ENCODE results near the gene KRT7.
"Not testable (repeated sequence)": the region's sequence is repeated elsewhere in the genome, so short reads cannot be mapped to it uniquely, and the experiment has no call there.

Gene KRT7

GRCh38 chr12:52255926-52256583 lies 23.0 kb downstream of the KRT7 start:
- DNase-seq (ENCODE audit: low read depth), result no peak

- no peak for DNase-seq (ENCODE audit: low read depth)
These were observed 23.5 kb downstream of the KRT7 start for GRCh38 chr12:52256584-52256935.

- no peak for DNase-seq (ENCODE audit: low read depth)
These were observed 24.1 kb downstream of the KRT7 start for GRCh38 chr12:52257074-52257551.

- not testable (repeated sequence) for DNase-seq (ENCODE audit: low read depth)
These were observed 24.9 kb downstream of the KRT7 start for GRCh38 chr12:52257922-52258321.

DNA sequence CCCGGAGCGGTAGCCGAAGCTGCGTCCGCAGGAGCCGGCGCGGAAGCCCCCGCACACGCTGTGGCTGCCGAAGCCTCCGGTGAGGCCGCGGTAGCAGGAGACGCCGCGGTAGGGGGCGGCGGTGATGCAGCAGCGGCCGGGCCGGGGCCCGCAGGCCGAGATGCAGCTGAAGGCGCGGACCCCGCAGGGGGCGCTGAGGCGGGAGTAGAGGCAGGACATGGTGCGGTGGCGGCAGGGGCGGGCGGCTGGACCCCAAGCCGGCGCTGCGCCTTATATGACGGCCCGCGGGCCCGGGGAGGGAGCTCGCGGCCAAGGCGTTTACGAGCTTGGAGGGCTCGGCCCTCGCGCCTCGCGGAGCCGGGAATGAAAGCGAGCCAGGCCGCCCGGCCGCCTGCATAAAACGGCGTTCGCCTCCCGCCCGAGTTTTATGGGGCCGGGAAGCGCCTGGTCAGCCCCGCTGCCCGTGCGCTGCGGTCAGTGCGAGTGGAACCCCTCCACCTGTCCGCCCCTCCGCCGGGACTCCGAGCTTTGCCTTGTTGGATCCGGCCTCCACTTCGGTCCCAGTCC lies 25.4 kb downstream of the KRT7 start:
- DNase-seq (ENCODE audit: low read depth), result no peak

DNA sequence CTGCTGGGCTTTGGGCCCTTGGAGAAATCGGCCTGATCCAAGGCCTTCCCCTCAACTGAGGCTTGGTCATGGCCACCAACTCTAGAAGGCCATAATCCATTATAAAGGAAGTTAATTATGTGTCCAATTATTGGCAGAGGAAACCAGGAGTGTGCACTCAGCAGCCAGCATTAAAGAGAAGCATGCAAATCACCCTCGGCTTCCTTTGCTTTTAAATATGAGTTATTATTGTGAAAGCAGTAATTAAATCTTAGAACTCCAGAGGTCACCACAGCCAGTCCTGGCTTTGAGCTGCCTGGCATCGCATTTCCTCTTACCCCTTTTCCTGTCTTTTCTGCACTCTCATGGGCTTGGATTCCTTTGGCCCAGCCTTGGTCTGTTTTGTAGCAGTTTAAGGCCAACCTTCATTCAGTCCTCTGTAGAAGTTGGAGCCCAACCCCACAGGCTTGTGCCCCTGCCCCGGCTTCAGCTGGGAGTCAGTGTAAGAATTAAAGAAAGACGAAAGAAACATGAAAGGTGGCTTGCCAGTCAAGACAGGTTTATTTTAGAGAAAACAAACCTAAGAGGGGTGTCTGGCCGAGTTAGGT lies 26.7 kb downstream of the KRT7 start:
- no peak for DNase-seq (ENCODE audit: low read depth)

DNA sequence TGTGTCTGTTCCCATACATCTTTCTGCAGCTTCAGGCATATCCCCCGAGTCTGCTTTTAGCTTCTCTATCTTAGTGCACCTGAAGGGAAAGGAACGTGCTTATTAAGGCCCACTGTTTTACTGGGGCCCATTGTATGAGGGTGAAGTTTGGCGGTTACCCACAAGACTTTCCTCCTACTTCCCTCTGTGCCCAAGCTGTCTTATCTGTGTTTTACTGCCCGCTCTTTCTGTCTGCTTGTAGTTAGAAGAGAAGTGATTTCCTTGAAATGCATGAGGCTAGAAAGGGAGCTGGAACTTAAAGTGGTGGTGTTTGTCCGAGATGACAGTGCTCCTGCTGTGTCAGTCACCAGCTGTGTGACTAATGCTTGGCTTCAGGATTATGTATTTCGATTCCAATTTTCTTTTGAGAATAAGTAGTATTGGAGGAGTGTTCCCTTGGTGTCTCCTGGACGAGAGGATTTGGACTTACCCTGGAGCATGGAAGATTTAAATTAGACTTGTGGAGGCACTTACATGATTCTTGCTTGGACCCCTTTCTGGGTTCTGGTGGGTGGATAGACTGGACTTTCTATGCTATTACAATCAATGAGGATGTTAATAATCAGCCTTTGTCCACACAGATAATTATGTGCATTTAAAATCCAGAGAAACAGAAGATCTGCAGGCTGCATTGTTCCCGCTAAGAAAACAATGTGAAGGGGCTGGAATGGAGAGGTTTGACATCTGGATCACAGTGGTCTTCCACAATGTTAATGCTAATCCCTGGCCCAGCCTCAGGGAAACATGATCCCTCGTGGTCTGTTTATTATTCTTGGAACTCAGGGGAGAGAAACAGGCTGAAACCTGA lies 27.5 kb downstream of the KRT7 start:
- DNase-seq (ENCODE audit: low read depth), result no peak

DNA sequence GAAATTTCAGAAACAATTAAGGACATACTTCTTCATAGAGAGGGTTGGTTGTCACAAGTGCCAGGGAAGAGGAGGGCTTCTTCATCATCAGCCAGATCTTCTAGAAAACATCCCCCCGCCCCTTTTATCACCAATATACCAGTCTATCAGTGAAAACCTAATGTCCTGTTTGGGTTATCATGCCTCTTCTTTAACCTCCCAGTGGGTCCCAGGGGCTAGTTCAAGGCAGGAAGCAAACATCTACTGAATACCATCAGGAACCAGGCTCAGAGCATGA lies 28.1 kb downstream of the KRT7 start:
- no peak for DNase-seq (ENCODE audit: low read depth)

DNA sequence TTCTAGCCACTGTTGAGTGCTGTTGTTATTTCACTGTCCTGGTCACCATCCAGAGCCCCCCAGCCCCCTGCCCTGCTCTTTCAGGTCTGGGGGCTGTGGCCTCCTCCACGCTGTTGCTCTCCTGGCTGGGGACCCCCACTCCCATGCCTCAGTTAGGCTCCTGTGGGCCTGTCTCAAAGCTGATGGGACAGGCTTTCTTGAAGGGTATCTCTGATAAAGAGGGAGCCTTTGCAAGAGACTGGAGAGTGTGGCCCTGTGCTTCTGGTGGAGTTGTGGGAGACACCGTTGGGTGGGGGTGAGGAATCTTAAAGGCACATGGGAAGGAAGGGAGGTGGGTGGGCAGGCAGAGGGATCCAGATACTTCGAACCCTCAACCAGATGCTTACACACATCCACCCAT lies 29.2 kb downstream of the KRT7 start:
- no peak for DNase-seq (ENCODE audit: low read depth)

GRCh38 chr12:52263761-52264434 lies 30.9 kb downstream of the KRT7 start:
- DNase-seq (ENCODE audit: low read depth), result no peak

GRCh38 chr12:52264435-52264825 lies 31.4 kb downstream of the KRT7 start:
- DNase-seq (ENCODE audit: low read depth), result no peak

GRCh38 chr12:52266514-52266913 lies 33.5 kb downstream of the KRT7 start:
- DNase-seq (ENCODE audit: low read depth), result no peak

DNA sequence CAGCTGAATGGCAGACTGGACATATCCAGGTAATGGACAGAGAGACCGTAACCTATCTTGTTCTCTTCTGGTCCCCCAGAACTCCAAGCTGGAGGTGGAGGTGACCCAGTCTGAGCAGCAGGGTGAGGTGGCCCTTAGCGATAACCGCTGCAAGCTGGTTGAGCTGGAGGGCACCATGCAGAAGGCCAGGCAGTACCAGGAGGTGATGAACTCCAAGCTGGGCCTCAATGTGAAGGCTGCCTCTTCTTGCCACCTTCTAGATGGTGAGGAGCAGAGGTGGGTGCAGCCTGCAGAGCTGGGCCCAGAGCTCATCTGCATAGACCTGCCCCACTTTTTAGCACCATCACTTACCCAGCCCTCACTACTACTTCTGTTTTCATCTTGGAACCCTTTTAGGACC lies 34.2 kb downstream of the KRT7 start:
- no peak for DNase-seq (ENCODE audit: low read depth)

DNA sequence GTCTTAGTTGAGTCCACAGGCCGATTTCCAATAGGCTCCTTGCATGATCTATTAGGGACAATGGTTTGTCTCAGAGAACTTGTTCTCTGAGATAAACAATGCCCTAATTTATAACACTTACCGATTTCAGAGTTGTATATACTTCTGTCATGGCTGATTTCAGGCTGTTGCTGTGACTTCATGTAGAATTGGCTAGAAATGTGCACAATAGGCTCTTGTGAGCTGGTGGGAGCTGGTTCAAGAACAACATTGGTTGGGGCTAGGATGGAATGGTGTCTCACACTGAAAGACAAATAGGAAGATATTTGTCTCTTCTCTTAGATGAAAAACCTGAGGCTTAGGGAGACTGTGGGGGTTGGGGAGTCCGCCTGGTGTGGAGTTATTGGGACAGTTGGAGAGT lies 34.7 kb downstream of the KRT7 start:
- DNase-seq (ENCODE audit: low read depth), result no peak

DNA sequence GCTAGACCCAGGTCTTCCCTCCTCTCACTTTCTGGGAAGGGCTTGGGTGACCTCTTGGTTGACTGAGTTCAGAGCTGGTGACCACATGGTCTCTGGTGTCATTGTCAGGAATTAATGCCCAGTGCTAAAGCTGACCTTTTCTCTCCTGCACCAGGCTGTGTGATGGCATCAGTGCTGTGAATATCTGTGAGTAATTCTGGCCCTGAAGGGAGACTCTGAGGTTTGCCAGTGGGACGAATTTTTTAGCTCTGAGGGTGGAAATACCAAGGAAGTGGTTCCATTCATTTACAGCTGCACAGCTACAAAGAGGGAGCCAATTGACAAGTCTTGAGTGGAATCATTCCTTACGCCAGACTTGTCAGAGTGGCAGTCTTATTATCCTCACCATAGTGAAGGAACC lies 35.2 kb downstream of the KRT7 start:
- DNase-seq (ENCODE audit: low read depth), result no peak

- no peak for DNase-seq (ENCODE audit: low read depth)
These were observed 37.6 kb downstream of the KRT7 start for GRCh38 chr12:52270541-52271070.

- no peak for DNase-seq (ENCODE audit: low read depth)
These were observed 38.1 kb downstream of the KRT7 start for GRCh38 chr12:52271158-52271557.

DNA sequence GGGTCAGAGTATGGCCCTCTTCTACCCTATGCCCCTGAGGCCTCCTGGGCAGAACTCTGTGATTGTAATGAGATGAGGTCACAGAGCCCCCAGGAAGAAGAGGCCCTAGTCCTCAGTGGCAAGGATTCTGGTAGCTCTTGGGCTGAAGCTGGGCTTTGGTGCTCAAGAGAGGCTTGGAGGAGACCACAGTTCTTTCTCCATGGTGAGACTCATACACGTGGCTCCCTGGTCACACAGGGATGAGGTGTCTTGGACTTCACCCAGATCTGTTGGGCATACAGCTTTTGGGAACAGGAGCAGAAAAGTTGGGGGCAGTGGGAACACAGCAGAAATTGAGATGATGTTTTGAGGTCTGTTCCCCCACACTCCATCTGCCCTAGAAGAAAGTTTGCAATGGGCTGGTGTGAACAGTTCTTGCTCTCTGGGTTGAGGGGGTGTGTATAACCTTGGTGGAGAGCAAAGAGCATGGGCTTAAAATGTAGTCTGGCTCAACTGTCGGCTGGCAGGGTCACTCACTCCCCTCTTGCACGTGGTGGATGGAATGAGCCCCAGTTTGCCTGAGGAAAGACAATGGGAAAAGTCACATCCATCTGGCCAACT lies 41.6 kb downstream of the KRT7 start, which contains the start of gene KRT86:
TSS of gene KRT86 (plus strand) at position 125 of the 600 bp plus-strand sequence. CDS start 27,272 bp downstream, outside the sequence.
- DNase-seq (ENCODE audit: low read depth), result no peak

- DNase-seq (ENCODE audit: low read depth), result no peak
These were observed 42.6 kb downstream of the KRT7 start for GRCh38 chr12:52275686-52276085.

DNA sequence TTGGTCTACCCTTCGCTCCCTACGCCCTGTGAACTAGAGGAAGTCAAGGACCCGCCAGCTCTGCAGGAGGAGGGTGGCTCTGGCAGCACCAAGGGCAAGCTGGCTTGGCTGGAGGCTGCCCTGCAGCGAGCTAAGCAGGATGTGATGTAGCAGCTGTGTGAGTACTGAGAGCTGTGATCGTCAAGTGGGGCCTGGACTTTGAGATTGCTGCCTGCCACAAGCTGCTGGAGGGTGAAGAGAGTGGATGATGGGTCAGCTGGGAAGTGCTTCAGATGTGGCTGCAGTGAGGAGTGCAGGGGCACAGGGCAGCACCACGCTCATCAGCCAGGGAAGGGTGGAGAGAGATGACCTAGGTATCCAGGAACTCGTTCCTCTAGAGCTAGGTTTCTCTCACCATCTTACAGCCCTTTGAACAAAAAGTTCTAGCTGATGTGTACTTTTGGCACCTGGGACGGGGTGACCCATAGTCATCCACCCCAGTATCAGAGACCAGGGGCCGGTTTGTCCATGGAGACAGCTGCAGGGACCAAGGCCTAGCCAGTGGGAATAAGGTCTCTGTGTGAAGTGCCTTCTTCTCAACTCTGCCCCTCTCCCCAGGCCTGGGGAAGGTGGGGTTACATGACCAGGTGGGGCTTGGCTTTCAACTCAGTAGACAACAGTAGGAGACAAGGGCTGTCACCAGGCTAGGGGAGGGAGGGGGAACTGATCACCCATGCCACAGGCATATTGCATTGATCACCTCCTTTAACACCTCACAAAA lies 44.6 kb downstream of the KRT7 start:
- DNase-seq (ENCODE audit: low read depth), result no peak
